PFSK-1 (cell line): ENCODE results near the gene NAV2.

Experiments used
- SIN3A ChIP-seq: IDR thresholded peaks from 2 replicates; pipeline ENCODE4 v1.6.1; 2012; ENCODE audit warnings: mild to moderate bottlenecking, low read length, moderate library complexity, borderline replicate concordance; ENCODE audit not compliant: insufficient read depth
- TAF1 ChIP-seq: IDR thresholded peaks from 2 replicates; pipeline ENCODE4 v1.6.1; 2012; ENCODE audit warnings: low read length, control low read depth, borderline replicate concordance; ENCODE audit not compliant: insufficient read depth

GRCh38 chr11:20055312-20055711 lies 342.7 kb downstream of the NAV2 start:
- no peak for TF ChIP-seq TAF1
- TF ChIP-seq SIN3A = no peak
